COLO829 (cell line): ENCODE results near the gene SINHCAF.

Source experiments
- DNase-seq: peaks from one replicate; pipeline ENCODE4 v3.0.0; 2012; ENCODE audit warnings: low spot score

SINHCAF gene

DNA sequence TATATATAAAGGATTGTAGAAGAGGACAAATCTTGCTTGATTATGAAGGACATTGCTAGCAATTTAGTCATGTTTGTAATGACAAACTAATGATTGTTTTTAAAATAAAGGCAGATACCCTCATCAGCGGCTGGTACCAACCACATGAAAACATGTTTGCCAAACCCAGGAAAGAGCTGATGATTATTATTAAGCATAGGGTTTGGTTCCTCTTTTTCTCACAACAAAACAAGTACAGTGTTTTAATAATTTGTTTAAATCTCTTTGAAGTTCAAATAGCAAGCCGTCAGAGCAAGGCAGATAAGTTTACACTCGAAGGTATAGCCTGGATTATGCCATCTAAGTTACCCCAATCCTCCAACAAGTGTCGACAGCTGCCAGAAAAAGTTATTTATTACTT lies 5.3 kb upstream of the SINHCAF start:
- DNase-seq = no peak

DNA sequence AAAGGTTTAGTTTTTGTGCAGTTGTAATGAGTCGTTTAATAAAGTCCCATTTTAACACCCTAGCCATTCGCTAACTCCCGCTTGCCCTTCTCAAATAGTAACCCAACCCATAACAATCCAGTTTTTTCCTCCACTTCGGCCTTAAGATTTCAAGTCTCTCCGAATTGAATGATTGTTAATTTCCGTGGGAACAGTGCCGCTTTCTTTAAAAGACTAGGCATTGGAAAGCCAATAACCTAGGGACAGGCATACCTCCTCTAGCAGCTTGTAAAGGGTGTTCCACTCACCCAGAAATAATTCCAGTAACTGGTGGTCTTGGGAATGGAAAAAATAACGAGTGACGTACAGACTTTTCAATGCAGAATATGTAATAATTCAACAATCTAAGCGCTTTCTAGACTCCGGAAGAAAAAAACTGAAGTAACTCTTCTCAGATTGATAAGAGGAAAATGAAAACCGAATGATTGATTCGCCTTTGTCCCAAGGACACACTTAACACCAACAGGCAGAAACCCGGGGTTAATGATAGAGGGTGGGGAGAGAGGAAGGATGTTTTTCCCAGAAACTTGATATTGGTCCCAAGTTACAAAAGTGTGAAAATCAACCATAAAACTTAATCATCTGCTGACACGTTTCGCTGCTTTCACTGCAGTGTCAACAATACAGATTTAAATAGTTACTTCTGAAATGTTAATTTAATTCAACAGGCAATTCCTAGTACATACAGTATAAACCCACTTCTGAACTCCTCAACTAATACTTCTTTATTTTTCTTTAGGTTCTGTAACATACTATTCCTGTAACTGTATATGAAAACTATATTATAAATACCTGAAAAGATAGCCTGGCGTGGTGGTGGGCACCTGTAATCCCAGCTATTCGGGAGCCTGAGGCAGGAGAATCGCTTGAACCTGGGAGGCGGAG lies 1.0 kb upstream of the SINHCAF start:
- DNase-seq = no peak

DNA sequence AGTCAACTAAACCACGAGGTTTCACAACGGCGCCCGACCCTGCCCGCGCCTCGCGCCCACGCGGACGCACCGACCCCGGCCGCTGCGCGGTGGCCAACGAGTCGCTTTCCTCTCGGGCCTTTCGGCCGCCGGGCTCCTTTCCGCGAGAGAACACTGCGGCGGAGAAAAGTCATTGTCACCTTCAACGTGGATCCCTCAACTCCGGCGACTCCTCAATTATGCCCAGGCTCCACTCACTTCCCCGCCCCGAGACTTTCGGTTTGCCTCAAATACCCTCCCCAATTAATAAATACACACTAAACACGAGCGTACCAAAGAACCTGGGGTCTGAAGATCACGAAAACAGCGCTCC lies 450 bp downstream of the SINHCAF start:
- no peak for DNase-seq

DNA sequence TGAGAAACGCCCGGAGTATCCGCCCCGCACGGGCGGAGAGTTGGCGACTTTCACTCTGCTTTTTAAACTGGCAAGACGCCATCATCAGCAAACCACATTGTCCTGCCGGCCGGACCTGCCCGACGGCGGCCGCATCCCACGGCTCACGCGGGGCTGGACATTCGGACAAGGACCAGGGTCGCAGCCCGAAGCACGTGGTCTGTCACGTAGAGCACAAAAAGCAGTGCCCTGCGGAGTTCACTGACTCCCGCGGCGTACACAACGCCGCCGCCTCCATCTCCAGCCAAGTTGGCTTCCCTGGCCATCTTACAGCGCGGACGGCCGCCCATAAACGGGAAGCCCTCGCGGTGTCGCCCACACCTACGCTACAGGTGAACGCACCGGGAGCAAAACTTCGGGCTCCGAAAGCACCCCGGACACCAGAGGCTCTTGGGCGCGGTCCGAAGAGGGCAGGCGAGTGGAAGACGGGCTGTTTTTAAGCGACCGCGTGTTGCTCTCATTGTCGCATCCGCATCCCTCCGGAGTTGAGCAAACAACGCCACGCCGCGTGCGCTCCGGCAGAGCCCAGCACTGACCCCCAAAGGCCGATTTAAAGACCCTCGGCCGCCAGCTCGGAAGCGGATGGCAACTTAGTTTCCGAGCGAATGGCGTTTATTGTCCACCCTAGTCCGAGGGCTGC lies 966 bp downstream of the SINHCAF start:
- peak; percentile 22 for DNase-seq

DNA sequence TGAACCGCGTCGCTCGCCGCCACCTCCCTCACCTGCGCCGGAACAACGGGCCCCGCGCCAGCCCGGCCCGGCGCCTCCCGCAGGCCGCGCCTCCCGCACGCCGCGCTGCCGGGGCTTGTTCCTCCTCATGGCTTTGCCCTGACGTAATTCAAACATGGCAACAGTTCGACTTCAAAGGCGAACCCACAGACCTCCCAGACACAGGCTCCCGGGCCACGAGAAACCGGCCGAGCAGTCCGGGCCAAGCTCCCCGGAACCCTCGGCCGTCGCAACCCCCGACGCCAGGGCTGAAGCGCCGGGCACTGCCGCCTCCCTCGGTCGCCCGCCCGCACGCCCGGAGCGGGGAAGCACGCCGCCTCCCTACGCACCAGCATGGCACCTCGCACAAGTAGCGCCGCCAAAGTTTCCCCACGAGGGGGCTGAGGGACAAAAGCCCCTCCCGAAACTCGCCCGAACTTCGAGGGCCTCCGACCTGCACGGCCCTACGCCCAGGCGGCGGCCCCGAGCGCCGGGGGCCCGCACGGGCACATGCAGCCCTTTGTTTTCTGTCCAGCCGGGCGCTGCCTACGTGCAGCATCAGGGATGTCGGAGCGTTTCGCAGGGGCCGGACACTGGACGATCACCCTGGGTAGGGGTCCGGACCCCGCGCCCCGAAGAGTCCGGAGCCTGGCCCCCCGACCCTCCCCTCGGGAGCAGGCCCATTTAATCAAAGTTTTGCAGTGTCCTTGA lies 1.7 kb downstream of the SINHCAF start:
- peak; percentile 35 for DNase-seq

DNA sequence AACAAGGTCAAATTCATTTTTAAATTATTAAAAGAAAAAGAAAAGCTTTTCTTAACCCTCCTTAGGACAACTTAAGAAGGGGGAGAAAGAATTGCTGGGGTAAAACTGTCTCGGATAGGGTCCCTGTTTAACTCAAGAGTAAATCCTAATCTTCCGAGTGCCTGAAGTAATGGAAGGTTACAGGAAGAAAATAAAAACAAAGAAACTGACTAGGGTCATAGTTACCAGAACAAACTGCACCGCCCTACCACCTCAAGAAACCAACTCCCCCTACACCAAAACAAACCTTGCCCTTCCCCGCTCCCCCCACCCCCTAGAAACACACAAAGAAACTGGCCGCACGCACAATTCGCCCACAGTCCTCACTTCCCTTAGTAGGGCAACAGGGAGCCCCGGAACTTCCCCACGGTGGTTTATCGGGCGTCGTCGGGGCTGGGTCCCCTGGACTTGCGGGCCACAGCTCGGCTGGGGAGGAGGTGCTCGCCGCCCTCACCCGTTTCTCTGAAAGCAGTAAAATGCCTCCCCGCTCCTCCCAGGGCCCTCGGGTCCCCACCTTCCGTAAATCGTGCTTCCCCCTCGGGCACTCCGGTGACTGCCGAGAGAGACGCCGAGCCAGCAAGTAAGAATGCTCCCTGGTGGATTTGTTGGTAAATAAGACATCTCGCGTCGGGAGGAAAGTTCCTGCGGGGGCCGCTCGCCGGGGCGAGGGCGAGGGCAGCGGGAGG lies 2.4 kb downstream of the SINHCAF start:
- no peak for DNase-seq

DNA sequence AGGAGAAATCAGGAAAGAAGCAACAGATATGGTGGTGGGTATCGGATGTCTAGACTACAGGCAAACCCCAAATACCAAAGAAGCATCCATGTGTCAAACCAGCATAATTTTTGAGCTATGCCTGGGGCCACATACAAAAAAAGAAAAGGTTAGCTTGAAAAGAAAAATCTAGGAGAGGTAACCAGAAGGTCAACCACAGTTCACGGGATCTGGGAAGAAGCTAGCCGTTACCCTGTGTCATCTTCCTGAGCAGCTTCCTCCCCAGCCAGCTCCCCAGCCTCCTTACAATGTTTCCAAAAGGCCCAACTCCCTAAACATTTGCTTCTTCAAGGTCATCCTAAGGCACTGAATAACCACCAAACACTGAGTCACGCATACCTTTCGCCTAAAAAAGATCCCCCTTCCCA lies 3.1 kb downstream of the SINHCAF start:
- no peak for DNase-seq

DNA sequence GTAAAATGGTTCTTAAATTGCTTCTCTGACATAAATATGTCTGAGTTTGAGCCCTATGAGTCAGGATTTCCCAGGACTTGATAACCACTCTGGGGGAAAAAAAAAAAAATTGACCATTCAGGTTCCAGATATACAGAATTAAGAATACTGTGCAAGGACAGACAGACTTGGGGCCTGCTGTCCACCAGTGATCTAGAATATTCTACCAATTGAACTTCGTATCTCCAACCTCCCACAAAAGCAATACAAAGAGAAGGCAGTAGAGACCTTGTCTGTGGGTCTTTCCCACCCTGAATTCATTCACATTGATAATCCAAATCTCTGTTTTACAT lies 4.1 kb downstream of the SINHCAF start:
- DNase-seq = no peak

DNA sequence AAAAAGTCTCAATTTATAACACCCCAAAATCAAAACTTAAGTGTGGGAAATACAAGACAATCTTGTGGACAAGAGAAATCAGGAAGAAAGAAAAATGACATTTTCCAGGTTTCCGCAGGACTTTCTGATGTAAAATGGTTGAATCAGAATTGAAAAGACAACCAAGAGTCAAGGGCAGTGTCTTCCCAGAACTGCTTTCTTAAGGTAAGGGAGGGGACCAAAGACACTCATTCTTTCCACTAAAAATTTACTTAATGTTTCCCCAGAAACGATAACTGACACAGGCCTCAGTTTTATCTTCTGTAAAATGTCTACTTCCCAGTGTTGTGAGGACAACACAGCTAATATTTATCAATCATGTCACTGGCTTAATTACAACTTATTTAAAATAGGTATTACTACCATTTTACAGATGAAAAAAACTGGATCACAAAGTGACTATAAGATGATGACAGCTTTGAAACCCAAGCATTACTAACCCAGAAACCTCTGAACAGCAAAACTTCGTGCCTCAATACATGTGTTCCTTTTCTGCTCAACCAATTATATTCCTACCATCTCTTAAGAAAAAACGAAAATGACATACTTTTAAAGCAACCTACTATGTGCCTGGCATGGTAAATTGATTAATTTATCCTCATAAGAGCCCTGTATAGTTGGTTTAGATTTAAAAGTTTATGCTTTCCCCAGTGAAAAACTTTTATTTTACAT lies 4.6 kb downstream of the SINHCAF start:
- no peak for DNase-seq

DNA sequence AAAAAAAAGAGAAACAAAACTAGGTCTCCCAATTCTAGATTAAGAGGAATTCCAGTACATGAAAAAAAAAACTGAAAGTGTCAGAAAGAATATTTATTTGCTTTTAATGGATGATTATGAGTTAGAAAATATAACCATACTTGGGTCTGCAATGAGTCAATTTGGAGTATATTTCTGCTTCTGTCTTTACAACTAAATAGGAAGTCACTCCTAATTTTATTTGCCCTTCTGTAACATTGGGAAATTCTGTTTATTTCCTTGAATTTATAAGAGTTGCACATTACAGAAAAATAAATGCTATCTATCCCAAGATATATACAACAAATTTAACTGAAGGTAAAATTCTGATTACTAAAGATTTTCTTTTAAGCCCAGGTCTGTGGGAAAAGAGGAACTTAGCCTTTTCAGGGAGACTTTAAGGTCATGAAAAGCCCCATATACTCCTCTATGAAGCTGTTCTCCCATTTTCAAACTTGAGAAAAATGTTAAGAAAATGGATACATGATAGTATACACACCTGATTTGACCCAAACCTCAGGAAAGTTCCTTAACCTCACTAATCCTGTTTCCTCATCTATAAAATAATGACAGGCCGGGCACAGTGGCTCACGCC lies 7.2 kb downstream of the SINHCAF start:
- DNase-seq = no peak

DNA sequence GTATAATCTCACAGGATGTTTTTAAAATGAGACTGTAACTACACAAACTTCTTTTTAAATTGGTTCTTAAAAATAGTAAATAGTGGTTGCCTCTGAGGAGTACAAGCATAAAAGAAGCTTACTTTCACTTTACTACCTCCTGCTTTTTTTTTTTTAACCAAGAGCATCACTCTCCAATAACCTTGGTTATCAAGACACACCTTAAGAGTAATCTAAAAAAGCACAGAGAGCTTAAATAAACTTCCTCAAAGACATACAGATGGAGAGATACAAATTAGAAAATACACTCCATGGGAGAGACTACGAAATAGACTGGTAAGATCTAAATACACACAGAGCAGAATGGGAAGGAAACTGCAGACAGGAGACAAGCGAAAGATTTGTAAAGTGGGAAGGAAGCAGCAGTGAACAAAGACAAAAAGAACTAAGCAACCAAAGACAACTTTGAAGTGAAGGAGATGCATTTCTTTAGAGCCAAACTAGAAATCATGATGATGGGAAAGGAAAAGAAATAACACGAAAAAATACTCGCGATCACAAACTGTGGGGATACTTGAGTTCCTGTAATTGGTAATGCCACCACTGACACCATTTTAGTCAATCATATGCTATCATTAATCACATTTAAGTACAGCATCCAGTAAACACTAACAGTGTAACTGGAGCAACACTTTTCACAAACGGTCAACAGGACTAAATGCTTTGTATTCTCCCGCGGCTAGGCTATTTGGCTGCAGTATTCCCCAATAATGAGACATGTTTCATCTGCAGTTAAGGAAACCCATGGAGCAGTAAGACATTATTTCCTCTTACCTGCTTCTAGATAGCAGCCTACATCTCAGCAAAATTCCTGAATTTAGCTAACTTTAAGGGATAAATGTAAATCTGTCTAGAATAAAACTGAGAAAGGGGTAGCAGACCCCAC lies 8.2 kb downstream of the SINHCAF start:
- DNase-seq = no peak

DNA sequence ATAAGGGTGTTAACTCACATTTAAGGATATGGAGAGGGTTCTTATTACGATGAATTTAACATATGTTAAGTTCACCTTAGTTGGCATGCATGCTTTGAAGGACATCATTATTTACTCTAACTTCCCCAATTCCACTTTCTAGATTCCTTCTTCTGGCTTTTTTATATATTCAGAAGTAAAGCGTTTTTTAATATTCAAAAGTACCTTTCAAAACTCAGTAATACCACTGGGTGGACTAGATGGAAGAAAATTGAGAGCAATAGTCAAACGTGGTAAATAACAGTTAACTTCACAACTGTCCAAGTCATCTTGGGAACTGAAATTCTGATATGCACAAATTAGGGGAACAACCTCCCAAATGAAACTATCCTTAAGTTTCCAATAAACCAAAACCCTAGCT lies 9.1 kb downstream of the SINHCAF start:
- DNase-seq = no peak

DNA sequence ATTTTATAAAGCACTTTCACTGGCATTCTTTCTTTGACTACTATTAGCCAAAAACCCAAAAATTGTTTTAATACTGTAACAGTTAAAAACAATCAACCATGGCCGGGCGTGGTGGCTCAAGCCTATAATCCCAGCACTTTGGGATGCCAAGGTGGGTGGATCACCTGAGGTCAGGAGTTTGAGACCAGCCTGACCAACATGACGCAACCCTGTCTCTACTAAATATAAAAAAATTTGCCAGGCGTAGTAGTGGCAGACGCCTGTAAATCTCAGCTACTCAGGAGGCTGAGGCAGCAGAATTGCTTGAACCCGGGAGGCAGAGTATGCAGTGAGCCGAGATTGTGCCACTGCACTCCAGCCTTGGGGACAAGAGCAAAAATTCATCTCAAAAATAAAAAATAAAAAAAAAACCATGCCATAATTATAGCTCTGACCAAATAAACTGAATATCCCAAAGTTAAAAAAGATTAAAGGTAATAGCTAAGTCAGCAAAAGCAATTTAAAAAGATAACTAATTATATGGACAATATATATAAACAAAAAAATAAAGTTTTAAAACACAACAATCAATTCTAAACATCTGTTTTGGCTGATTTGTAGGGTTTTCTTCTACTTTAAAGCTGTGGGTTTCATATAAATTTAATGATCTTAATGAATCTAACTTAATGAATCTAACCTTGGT lies 10.0 kb downstream of the SINHCAF start:
- DNase-seq = no peak

DNA sequence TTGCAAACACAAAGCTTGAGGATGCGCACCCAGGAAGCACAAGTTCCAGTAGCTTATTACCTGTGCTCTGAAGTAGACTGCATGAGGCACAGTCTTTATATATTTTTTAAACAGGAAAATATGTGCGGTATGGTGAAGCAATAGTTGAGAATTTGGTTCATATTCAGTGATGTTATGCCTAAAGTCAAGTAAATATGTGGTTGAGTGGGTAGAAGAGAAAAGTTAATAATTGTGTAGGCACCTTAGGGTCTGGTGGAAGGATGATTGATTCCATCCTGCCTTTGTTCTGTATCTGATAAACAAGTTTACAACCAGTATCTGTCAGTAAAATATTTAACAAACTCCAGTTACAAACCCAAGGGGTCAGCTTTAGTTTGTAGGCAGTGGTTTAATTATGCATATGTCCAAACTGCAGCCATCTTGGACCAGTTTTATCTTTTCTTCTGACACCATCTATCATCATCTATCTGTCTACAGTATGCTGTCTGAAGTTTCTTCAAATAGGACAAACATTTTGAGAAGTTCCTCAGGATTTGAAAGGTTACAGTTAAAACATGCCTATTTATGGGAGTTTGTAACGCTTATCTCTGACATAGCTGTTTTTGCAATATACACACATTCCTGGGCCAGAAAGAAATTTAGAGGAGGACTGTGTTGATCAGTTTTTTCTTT lies 10.8 kb downstream of the SINHCAF start:
- no peak for DNase-seq

DNA sequence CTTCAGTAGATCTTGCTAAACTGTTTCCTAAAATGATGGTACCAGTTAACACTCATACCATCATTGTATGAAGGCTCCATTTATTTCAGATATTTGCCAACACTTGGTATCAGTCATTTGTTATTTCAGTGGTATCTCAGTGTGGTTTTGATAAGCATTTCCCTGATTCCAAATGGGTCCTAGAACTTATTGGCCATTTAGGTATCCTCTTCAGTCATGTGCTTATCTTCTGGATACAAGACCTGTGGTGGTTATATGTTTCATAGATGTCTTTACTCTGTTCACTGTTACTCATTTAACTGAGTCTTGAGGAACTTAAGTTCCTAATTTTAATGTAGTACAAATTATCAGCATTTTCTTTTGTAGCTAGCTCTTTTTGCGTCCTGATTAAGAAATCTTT lies 13.5 kb downstream of the SINHCAF start:
- no peak for DNase-seq

DNA sequence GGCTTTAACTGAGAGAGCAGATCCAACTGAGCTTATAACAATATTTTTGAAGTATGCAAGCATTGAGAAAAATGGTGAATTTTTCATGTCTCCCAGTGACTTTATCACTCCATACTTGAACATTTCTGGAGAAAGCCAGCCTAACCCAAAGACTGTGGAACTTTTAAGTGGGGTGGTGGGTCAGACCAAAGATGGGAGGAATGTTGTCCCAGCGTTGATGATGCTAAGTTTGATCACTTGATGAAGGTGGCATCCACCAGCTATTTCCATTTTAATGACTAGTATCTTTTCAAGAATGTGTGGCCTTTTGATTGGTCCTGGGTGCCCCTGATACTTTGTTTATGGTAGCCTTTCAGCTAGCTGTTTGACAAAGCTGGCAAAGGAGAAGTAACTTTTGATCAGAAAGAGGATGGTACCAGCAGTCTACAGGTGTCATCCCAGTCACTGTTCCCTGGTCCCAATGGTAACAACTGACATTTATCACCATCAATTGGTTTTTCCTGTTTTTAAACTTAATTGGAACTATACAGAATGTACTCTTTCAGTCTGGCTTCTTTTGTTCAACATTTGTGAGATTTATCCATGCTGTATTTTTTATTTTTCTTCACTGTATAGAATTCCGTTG lies 14.2 kb downstream of the SINHCAF start:
- DNase-seq = no peak

DNA sequence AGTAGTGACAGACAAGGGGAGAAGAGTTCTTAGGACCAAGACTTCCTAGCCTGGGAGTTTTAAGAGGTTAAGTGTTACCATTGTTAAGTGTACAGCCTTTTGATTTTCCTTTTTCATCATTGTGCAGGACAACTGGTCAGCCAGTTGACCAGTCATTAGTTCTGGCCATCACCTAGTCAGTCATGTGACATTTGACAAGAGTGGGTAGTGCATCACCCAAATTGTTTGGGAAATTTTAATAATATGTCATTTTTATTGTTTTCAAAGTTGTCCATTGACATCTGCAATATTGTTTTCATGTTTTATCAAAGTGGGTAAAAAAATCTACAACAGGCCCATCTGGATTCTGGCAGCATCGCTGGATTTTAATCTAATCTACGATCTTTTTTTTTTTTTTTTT lies 15.5 kb downstream of the SINHCAF start:
- DNase-seq = no peak

DNA sequence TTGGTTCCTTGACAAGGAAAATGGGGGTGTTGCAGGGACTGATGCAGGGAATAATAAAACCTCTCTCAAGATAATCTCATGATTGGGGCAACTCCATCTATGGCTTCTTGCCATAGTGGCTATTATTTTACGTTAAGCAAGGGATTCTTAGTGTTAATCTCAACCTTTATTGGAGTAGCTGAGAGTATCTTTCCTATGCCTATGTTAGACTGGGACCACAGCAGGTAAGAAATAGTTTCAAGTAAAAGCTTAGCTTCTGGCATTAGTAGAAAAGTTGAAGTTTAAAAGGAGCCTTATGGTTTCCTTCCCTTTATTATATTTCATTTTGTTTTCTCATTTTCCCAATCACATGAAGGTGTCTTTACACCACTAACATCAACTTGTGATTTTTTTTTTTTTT lies 16.7 kb downstream of the SINHCAF start:
- DNase-seq = no peak

DNA sequence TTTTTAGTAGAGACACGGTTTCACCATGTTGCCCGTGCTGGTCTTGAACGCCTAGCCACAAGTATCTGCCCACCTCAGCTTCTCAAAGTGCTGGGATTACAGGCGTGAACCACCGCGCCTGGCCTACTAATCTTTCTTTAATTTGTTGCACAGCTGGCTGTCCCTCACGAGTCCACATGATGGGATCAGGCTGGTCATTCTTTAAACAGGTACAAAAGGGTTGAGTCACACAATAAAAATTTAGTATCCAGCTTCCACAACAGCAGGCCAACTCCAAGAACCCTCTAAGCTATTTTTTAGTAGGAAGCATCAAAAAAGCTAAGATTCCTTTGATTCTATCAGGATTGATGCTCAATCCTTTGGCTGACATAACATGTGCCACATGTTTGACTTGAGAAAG lies 17.8 kb downstream of the SINHCAF start:
- DNase-seq = no peak
